ENCODE measurements around the gene VANGL1. TPM values are rescaled to one million over a fixed set of nuclear protein-coding genes. Genes with fewer than 3 reads are reported as not detected.
"Not testable (repeated sequence)": the region's sequence is repeated elsewhere in the genome, so short reads cannot be mapped to it uniquely, and the experiment has no call there.

The VANGL1 gene
- total RNA-seq, 1 donor from 2014 or later, result 8.0 TPM

GRCh38 chr1:115620453-115620852 is 21.3 kb upstream of the VANGL1 start:
- Histone ChIP-seq H3K36me3 (no peaks in the 10 kb centered on the region), H3K4me3 (no peak overlapping the region), H3K27ac (no peak overlapping the region), H3K4me1 (no peaks in the 10 kb centered on the region), H3K9me3 (no peaks in the 10 kb centered on the region), H3K27me3 (no peaks in the 10 kb centered on the region)
- DNase-seq (ENCODE audit: low spot score in 2 of 2), result no peak
- intact Hi-C loops (cut with DNase I), result no loop called here
- no peak for TF ChIP-seq CTCF (IDR thresholded peaks at IDR 0.05)

- Histone ChIP-seq H3K4me3 (no peak overlapping the region), H3K27ac (no peak overlapping the region), H3K4me1 (no peaks in the 10 kb centered on the region), H3K9me3 (no peaks in the 10 kb centered on the region), H3K27me3 (no peaks in the 10 kb centered on the region), H3K36me3 (no peaks in the 10 kb centered on the region)
- intact Hi-C loops (cut with DNase I), result no loop called here
- no peak for DNase-seq (ENCODE audit: low spot score in 2 of 2)
- no peak for TF ChIP-seq CTCF (IDR thresholded peaks at IDR 0.05)
Measured at GRCh38 chr1:115620950-115621349, 20.8 kb upstream of the VANGL1 start.

GRCh38 chr1:115624859-115625258 is 16.9 kb upstream of the VANGL1 start:
- Histone ChIP-seq H3K27ac (no peak overlapping the region), H3K4me1 (no peaks in the 10 kb centered on the region), H3K36me3 (no peaks in the 10 kb centered on the region), H3K27me3 (no peaks in the 10 kb centered on the region), H3K4me3 (no peak overlapping the region), H3K9me3 (no peaks in the 10 kb centered on the region)
- intact Hi-C loops (cut with DNase I), result no loop called here
- no peak for DNase-seq (ENCODE audit: low spot score in 2 of 2)
- TF ChIP-seq CTCF (IDR thresholded peaks at IDR 0.05), result no peak

GRCh38 chr1:115630342-115630741 is 11.4 kb upstream of the VANGL1 start:
- TF ChIP-seq CTCF (IDR thresholded peaks at IDR 0.05), result no peak
- H3K4me3 ChIP-seq, result no peak overlapping the region
- DNase-seq (ENCODE audit: low spot score in 2 of 2), result no peak
- no peaks in the 10 kb centered on the region for H3K36me3 ChIP-seq
- no peaks in the 10 kb centered on the region for H3K4me1 ChIP-seq
- no peaks in the 10 kb centered on the region for H3K27me3 ChIP-seq
- no peak overlapping the region for H3K27ac ChIP-seq
- no peaks in the 10 kb centered on the region for H3K9me3 ChIP-seq
- intact Hi-C loops (cut with DNase I), result no loop called here

GRCh38 chr1:115632251-115633026 is 9.3 kb upstream of the VANGL1 start:
- no peaks in the 10 kb centered on the region for H3K36me3 ChIP-seq
- no peak for DNase-seq (ENCODE audit: low spot score in 2 of 2)
- intact Hi-C loops (cut with DNase I), result no loop called here
- no peaks in the 10 kb centered on the region for H3K4me1 ChIP-seq
- H3K9me3 ChIP-seq, result no peaks in the 10 kb centered on the region
- no peak for TF ChIP-seq CTCF (IDR thresholded peaks at IDR 0.05)
- no peak overlapping the region for H3K4me3 ChIP-seq
- no peak overlapping the region for H3K27ac ChIP-seq
- no peaks in the 10 kb centered on the region for H3K27me3 ChIP-seq

- H3K4me1 ChIP-seq; DNase-seq (ENCODE audit: low spot score in 2 of 2); H3K9me3 ChIP-seq; H3K27me3 ChIP-seq; H3K27ac ChIP-seq; H3K36me3 ChIP-seq; H3K4me3 ChIP-seq; intact Hi-C loops (cut with DNase I): not testable (repeated sequence)
Measured at GRCh38 chr1:115633606-115634005, 8.2 kb upstream of the VANGL1 start.

- DNase-seq (ENCODE audit: low spot score in 2 of 2); H3K9me3 ChIP-seq; H3K4me3 ChIP-seq; H3K36me3 ChIP-seq; H3K27ac ChIP-seq; H3K27me3 ChIP-seq; intact Hi-C loops (cut with DNase I); H3K4me1 ChIP-seq: not testable (repeated sequence)
Measured at GRCh38 chr1:115637247-115637646, 4.5 kb upstream of the VANGL1 start.

All from ascending aorta (tissue), 2 donors.